PC-9 (cell line): ENCODE data around the gene PNMA6E. TPM values are rescaled to one million over a fixed set of nuclear protein-coding genes. Genes with fewer than 3 reads are reported as not detected.

ENCODE experiments used
- BruUV-seq: library from RNA; stranded (reverse); fragments of 400-500 nt; replicated peaks from 2 replicates; lab custom pipeline; 2021; lab: Mats Ljungman, UMichigan
- CTCF ChIA-PET: fragments of 300-600 bp; sonication (Branson Sonifier 250); formaldehyde crosslinking; loops from one replicate; lab custom pipeline; 2022; ENCODE audit warnings: antibody characterized with exemption; lab: Charles Lee
- POLR2A ChIA-PET: fragments of 300-600 bp; sonication (Branson Sonifier 250); formaldehyde crosslinking; loops from one replicate; lab custom pipeline; 2022; ENCODE audit warnings: antibody characterized with exemption; ENCODE audit not compliant: unreplicated experiment; lab: Charles Lee
- DNase-seq, 2 experiments: peaks; one replicate each; pipeline versions ENCODE4 v3.0.0 to v3.0.0-alpha.2; 2015 to 2022; ENCODE audit warnings: mixed read lengths in 1 of 2
- H2AFZ ChIP-seq: fragments of 200-600 bp; sonication (generic); 2 replicates; pipeline ENCODE4 v1.8.1; 2017; ENCODE audit warnings: antibody characterized with exemption
- H3F3A ChIP-seq: fragments of 200-600 bp; sonication (generic); 2 replicates; pipeline ENCODE4 v1.8.1; 2017; ENCODE audit warnings: antibody characterized with exemption, mild to moderate bottlenecking, low read depth; ENCODE audit not compliant: insufficient read depth
- H3K27ac ChIP-seq: fragments of 200-600 bp; sonication (generic); 2 replicates; pipeline ENCODE4 v1.6.1; 2016; ENCODE audit warnings: mixed run types
- H3K27me3 ChIP-seq: fragments of 200-600 bp; sonication (generic); 2 replicates; pipeline ENCODE4 v1.6.1; 2016; ENCODE audit warnings: low read depth, mixed run types; ENCODE audit not compliant: insufficient read depth
- H3K36me3 ChIP-seq: fragments of 200-600 bp; sonication (generic); 2 replicates; pipeline ENCODE4 v1.6.1; 2016; ENCODE audit warnings: low read depth, mixed run types
- H3K4me1 ChIP-seq: fragments of 200-600 bp; sonication (generic); replicated peaks from 2 replicates; pipeline ENCODE4 v1.6.1; 2016; ENCODE audit warnings: mixed run types; ENCODE audit not compliant: insufficient read depth
- H3K4me2 ChIP-seq: fragments of 200-600 bp; sonication (generic); 2 replicates; pipeline ENCODE4 v1.6.1; 2017; ENCODE audit warnings: mixed run types
- H3K4me3 ChIP-seq: fragments of 200-600 bp; sonication (generic); 2 replicates; pipeline ENCODE4 v1.6.1; 2016; ENCODE audit warnings: mixed run types
- H3K79me2 ChIP-seq: fragments of 200-600 bp; sonication (generic); 2 replicates; pipeline ENCODE4 v1.6.1; 2017; ENCODE audit warnings: low read depth, mixed run types
- H3K9me2 ChIP-seq: fragments of 200-600 bp; sonication (generic); 2 replicates; pipeline ENCODE4 v1.8.1; 2017; ENCODE audit warnings: mild to moderate bottlenecking; ENCODE audit not compliant: insufficient read depth
- H3K9me3 ChIP-seq: fragments of 200-600 bp; sonication (generic); 2 replicates; pipeline ENCODE4 v1.8.1; 2016; ENCODE audit warnings: low read depth; ENCODE audit not compliant: insufficient read depth
- H4K20me1 ChIP-seq: fragments of 200-600 bp; sonication (generic); 2 replicates; pipeline ENCODE4 v1.8.1; 2017; ENCODE audit not compliant: insufficient read depth
- EZH2 ChIP-seq: fragments of 200-600 bp; sonication (generic); IDR thresholded peaks from 2 replicates; pipeline ENCODE4 v1.8.0; 2017; ENCODE audit warnings: antibody characterized with exemption, low read depth
- intact Hi-C: fragments of 100-400 bp; cut with micrococcal nuclease; formaldehyde crosslinking; loops from one replicate; pipeline ENCODE4 v1.10.0; 2022; ENCODE audit not compliant: unreplicated experiment
- total RNA-seq: library from RNA; stranded (reverse); gene quantifications from 2 replicates; pipeline ENCODE4 v1.2.3, GENCODE V29; 2021
- TF ChIP-seq, protein P1 (sequence below): fragments of 200-600 bp; sonication (generic); conservative IDR thresholded peaks from 2 replicates; pipeline ENCODE4 v1.6.1; 2017; ENCODE audit warnings: mixed run types, antibody characterized with exemption, mild to moderate bottlenecking, moderate library complexity

PNMA6E gene
- total RNA-seq, 1 experiment from 2014 or later: not detected

DNA sequence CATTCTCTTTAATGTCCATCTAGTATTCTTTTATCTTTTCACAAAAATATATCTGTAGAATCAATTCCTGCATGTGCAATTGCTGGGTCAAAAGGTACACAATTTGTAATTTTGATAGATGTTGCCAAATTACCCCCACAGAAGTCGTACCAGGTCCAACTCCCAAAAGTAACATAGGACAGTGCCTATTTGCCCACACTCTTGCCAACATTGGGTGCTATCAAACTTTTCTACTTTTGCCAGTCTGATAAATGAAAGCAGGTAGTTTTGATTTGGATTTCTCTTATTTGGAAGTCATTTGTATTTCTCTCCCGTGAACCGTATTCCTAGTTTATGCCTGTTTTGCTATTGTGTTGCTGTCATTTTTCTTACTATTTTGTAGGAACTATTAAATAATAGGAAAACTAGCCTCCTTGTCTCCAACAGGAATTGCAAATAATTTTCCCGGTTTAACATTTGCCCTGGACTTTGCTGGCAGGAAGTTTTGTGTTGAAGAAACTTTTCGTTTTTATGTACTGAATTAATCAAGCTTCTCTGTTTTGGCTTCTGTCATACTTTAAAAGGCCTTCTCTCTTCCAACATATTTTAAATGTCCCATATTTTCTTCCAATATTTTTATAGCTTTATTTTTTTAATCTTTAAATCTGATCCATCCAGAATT is 34.1 kb downstream of the PNMA6E start:
- H3K4me2 ChIP-seq: no peak overlapping the region
- H3K79me2 ChIP-seq: no peaks in the 10 kb centered on the region
- H3K27me3 ChIP-seq: peaks cover 50% of the 10 kb centered on the region
- no peaks in the 10 kb centered on the region for H3K4me1 ChIP-seq
- no TSS peak for BruUV-seq
- POLR2A ChIA-PET: no interaction called here
- no peak overlapping the region for H2AFZ ChIP-seq
- H3K9me2 ChIP-seq: no peaks in the 10 kb centered on the region
- no peak for DNase-seq
- no peak overlapping the region for H3K27ac ChIP-seq
- CTCF ChIA-PET: no interaction called here
- no peaks in the 10 kb centered on the region for H3K9me3 ChIP-seq
- TF ChIP-seq EZH2: no peak
- TF ChIP-seq, protein P1, sequence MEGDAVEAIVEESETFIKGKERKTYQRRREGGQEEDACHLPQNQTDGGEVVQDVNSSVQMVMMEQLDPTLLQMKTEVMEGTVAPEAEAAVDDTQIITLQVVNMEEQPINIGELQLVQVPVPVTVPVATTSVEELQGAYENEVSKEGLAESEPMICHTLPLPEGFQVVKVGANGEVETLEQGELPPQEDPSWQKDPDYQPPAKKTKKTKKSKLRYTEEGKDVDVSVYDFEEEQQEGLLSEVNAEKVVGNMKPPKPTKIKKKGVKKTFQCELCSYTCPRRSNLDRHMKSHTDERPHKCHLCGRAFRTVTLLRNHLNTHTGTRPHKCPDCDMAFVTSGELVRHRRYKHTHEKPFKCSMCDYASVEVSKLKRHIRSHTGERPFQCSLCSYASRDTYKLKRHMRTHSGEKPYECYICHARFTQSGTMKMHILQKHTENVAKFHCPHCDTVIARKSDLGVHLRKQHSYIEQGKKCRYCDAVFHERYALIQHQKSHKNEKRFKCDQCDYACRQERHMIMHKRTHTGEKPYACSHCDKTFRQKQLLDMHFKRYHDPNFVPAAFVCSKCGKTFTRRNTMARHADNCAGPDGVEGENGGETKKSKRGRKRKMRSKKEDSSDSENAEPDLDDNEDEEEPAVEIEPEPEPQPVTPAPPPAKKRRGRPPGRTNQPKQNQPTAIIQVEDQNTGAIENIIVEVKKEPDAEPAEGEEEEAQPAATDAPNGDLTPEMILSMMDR: no peak
- intact Hi-C loops: no loop called here
- no peaks in the 10 kb centered on the region for H4K20me1 ChIP-seq
- H3K4me3 ChIP-seq: no peak overlapping the region
- H3F3A ChIP-seq: no peaks in the 10 kb centered on the region
- H3K36me3 ChIP-seq: no peaks in the 10 kb centered on the region

DNA sequence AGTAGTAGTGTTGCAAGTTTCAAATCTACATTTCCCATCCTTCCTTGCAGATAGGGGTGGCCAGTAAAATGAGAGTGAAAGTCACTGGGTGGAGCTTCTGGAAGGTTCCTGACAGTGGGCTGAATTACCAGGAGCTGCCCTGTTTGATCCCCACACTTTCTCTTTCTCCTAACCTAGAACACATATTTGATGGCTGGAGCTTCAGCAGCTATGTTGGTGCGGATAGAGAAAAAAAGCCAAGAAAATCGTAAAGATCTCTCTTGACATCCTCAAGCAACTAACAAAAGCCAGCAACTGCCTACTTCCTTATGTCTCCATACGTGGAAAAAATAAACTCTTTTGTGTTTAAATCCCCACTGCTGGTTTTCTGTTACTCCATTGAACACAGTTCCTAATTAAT is 35.0 kb downstream of the PNMA6E start:
- H3K4me1 ChIP-seq: no peaks in the 10 kb centered on the region

DNA sequence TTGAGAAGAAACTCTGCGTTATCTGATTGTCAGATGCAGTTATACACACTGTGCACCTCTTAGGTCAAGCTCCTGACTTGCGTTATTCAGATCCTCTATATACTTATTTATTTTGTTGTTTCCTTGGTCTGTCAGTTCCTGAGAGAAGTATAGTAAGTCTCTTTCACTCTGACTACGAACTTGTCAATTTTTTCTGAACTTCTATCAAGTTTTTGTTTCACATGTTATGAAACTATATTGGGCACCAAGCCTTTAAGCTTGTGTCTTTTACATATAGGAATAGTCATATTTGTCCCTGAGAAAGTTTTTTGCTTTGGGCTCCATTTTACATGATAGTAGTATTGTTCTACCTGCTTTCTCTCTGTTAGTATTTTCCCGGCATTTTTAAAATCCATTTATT is 35.5 kb downstream of the PNMA6E start:
- Histone ChIP-seq H3K27ac (no peak overlapping the region), H2AFZ (no peak overlapping the region), H3K9me3 (no peaks in the 10 kb centered on the region), H3K9me2 (no peaks in the 10 kb centered on the region), H3K27me3 (peaks cover 38% of the 10 kb centered on the region), H3F3A (no peaks in the 10 kb centered on the region), H3K4me1 (no peaks in the 10 kb centered on the region), H3K79me2 (no peaks in the 10 kb centered on the region), H3K36me3 (no peaks in the 10 kb centered on the region), H3K4me2 (no peak overlapping the region), H4K20me1 (no peaks in the 10 kb centered on the region), H3K4me3 (no peak overlapping the region)
- TF ChIP-seq, protein P1: no peak
- TF ChIP-seq EZH2: no peak
- intact Hi-C loops: no loop called here
- DNase-seq: no peak
- no TSS peak for BruUV-seq
- CTCF ChIA-PET: no interaction called here
- POLR2A ChIA-PET: no interaction called here

More for the DNA sequence above, 35.0 kb downstream of the PNMA6E start:
- H4K20me1 ChIP-seq: no peaks in the 10 kb centered on the region
- TF ChIP-seq EZH2: no peak
- TF ChIP-seq, protein P1: no peak
- H3K9me3 ChIP-seq: no peaks in the 10 kb centered on the region
- H3K79me2 ChIP-seq: no peaks in the 10 kb centered on the region
- H3K27me3 ChIP-seq: peaks cover 42% of the 10 kb centered on the region
- no TSS peak for BruUV-seq
- H3K9me2 ChIP-seq: no peaks in the 10 kb centered on the region
- intact Hi-C loops: no loop called here
- no peak overlapping the region for H3K4me2 ChIP-seq
- H3K36me3 ChIP-seq: no peaks in the 10 kb centered on the region
- ChIA-PET CTCF (no interaction called here), POLR2A (no interaction called here)
- no peak overlapping the region for H2AFZ ChIP-seq
- no peak overlapping the region for H3K4me3 ChIP-seq
- no peak for DNase-seq
- H3K27ac ChIP-seq: no peak overlapping the region
- no peaks in the 10 kb centered on the region for H3F3A ChIP-seq
